Spleen (tissue), 13 donors: Measurements from ENCODE around the gene LINGO4. TPM values are rescaled to one million over a fixed set of nuclear protein-coding genes. Genes with fewer than 3 reads are reported as not detected.

Source experiments
- DNase-seq: peaks from one replicate; pipeline ENCODE4 v3.0.0-alpha.2; 2020
- H3K27ac ChIP-seq, 8 donors: fragments of 200-600 bp; sonication (generic) in 7 of 8; 1 replicate in 4 of 8; 2 replicates in 4 of 8; pipeline versions ENCODE4 v1.5.0 to v1.8.0; 2016 to 2021; ENCODE audit warnings: inconsistent platforms in 4 of 8, mild to moderate bottlenecking in 4 of 8, moderate library complexity in 1 of 8
- H3K27me3 ChIP-seq, 7 donors: fragments of 200-600 bp; sonication (generic) in 6 of 7; replicated peaks in 1 of 7; 1 replicate in 4 of 7; 2 replicates in 3 of 7; pipeline versions ENCODE4 v1.5.0 to v1.8.0; 2016 to 2021; ENCODE audit warnings: inconsistent platforms in 3 of 7, mild to moderate bottlenecking in 1 of 7
- H3K36me3 ChIP-seq, 6 donors: fragments of 200-600 bp; sonication (generic) in 5 of 6; 1 replicate in 4 of 6; 2 replicates in 2 of 6; pipeline versions ENCODE4 v1.5.0 to v1.8.0; 2016 to 2021; ENCODE audit warnings: inconsistent platforms in 2 of 6
- H3K4me1 ChIP-seq, 6 donors: fragments of 200-600 bp; sonication (generic) in 5 of 6; 1 replicate in 3 of 6; 2 replicates in 3 of 6; pipeline versions ENCODE4 v1.5.0 to v1.8.0; 2016 to 2021; ENCODE audit warnings: inconsistent platforms in 3 of 6
- H3K4me3 ChIP-seq, 8 donors: fragments of 200-600 bp; sonication (generic) in 7 of 8; 1 replicate in 4 of 8; 2 replicates in 4 of 8; pipeline versions ENCODE4 v1.5.0 to v1.8.0; 2016 to 2021; ENCODE audit warnings: inconsistent platforms in 4 of 8, mild to moderate bottlenecking in 4 of 8, moderate library complexity in 2 of 8
- H3K9me3 ChIP-seq, 8 donors: fragments of 200-600 bp; sonication (generic) in 7 of 8; 1 replicate in 4 of 8; 2 replicates in 4 of 8; pipeline versions ENCODE4 v1.5.0 to v1.8.0; 2016 to 2021; ENCODE audit warnings: inconsistent platforms in 4 of 8
- POLR2A ChIP-seq, 3 donors: fragments of 450-650 bp; IDR thresholded peaks; one replicate each; pipeline ENCODE4 v1.5.1; 2017; ENCODE audit warnings: antibody characterized with exemption in 3 of 3, mild to moderate bottlenecking in 1 of 3
- POLR2AphosphoS5 ChIP-seq, 3 donors: sonication (generic); formaldehyde crosslinking; IDR thresholded peaks; one replicate each; pipeline ENCODE4 v1.5.1; 2017; ENCODE audit warnings: antibody characterized with exemption in 3 of 3
- WGBS, 5 donors: extraction: QIAGEN DNeasy Blood & Tissue Kit in 3 of 5; methylation state at CpG; one replicate each; pipeline versions ENCODE4 v1.1.5 to v1.1.7; 2013 to 2018; 5-methylcytosine and 5-hydroxymethylcytosine counted together
- intact Hi-C: fragments of 100-400 bp; cut with DNase I; formaldehyde crosslinking; loops from one replicate; pipeline ENCODE4 v1.15.0; 2023; ENCODE audit warnings: low total_unique reads
- long read RNA-seq, 2 donors: transcript quantifications; one replicate each; lab custom pipeline, GENCODE V29; 2026
- polyA plus RNA-seq, 3 donors: library from polyadenylated mRNA; stranded (reverse); fragments of 200-250 nt; gene quantifications; one replicate each; pipeline ENCODE4 v1.2.1, GENCODE V29; 2013
- total RNA-seq, 7 donors: library from RNA; depleted of rRNA in 3 of 7; stranded (reverse); fragments of >200 nt in 3 of 7; fragmentation: NEBNext Ultra II Directional in 4 of 7; extraction: Animal tissue kit (Norgen Biotek cat#: 25700) in 4 of 7; gene quantifications; one replicate each; pipeline versions ENCODE4 v1.1.0 to v1.2.1, GENCODE V29; 2016 to 2021
- TF ChIP-seq, protein P1 (sequence below), 11 experiments: fragments of 200-600 bp in 7 of 11; fragments of 450-650 bp in 4 of 11; sonication (generic) in 4 of 11; IDR thresholded peaks in 8 of 11; conservative IDR thresholded peaks in 3 of 11; 1 replicate in 7 of 11; 2 replicates in 4 of 11; pipeline versions ENCODE4 v1.4.0 to v1.8.0; 2016 to 2021; ENCODE audit warnings: antibody characterized with exemption in 11 of 11, inconsistent platforms in 4 of 11, mild to moderate bottlenecking in 1 of 11
- donor health status: healthy with polysubstance abuse.
- donor health status: DM: no; HTN: no; CAD: no; lungs with moderate emphysema.
- donor health status: DM: no; HTN: no; CAD: no.
- donor health status: Bipolar disorder and iron deficiency.
- donor health status: healthy.
- donor health status: DM: no; HTN: no; CAD: no.
- donor health status: DM: yes; HTN: yes; CAD: no.

LINGO4 gene, protein sequence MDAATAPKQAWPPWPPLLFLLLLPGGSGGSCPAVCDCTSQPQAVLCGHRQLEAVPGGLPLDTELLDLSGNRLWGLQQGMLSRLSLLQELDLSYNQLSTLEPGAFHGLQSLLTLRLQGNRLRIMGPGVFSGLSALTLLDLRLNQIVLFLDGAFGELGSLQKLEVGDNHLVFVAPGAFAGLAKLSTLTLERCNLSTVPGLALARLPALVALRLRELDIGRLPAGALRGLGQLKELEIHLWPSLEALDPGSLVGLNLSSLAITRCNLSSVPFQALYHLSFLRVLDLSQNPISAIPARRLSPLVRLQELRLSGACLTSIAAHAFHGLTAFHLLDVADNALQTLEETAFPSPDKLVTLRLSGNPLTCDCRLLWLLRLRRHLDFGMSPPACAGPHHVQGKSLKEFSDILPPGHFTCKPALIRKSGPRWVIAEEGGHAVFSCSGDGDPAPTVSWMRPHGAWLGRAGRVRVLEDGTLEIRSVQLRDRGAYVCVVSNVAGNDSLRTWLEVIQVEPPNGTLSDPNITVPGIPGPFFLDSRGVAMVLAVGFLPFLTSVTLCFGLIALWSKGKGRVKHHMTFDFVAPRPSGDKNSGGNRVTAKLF
- total RNA-seq (under 1 TPM in 4 of 7 donors, not detected in 3; 0.13 to 0.36 (median 0.28) TPM), polyA plus RNA-seq (under 1 TPM in 2 of 3 donors, not detected in 1; 0.04 to 0.06 TPM)
- long read RNA-seq, donor 1 = 0 reads
- long read RNA-seq, donor 2 = 0 reads

DNA sequence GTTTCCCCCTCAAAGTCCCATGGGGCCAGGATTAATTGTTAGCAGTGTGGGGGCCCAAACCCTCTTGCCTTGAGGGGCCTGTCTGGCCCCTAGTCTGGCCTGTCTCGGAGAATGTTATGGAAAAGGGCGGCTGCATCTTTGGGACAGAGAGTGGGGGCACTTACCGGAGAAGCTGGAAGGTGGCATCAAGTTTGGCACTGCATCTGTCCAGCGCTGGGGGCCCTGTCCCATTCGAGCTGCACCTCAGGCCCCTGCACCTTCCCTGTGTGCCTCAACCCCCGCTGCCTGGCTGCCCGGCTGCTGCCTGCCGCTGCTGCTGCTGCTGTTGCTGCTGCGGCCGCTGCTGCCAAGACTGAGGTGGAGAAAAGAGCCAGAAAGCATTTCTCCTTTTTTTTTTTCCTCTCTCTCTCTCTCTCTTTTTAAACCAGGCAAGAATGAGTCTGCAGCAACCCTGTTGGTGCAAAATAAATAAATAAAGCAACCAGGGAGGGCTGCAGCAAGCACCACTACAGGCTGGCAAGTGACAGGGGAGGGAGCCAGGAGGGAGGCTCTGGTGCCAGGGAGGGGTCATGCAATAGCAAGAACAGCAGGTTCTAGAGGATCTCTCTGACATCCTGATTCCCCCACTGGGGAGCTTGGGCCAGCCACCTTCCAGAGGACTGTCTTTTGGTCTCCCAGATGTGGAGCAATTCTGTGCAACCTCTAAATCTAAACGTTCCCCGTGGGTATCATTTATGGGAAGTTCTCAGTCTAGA is at the start of gene LINGO4:
LINGO4 (minus strand) TSS at position 354 of the 755 bp plus-strand sequence. CDS start 2,715 bp downstream, outside the sequence.
- intact Hi-C loops = no loop called here
- Histone ChIP-seq H3K4me3 (no peak within 1 kb of the TSS), H3K27ac (no peak within 1 kb of the TSS), H3K4me1 (peaks cover 0 to 6% (median 0%) of the 10 kb centered on the region in 6 donors), H3K36me3 (no peaks in the 10 kb centered on the region), H3K9me3 (no peaks in the 10 kb centered on the region), H3K27me3 (peaks cover 0 to 22% (median 0%) of the 10 kb centered on the region in 7 donors)
- WGBS, 5 donors = 71 to 86% (median 76%) methylated on average over 10 to 12 of the region's 12 CpGs
- TF ChIP-seq, protein P1, sequence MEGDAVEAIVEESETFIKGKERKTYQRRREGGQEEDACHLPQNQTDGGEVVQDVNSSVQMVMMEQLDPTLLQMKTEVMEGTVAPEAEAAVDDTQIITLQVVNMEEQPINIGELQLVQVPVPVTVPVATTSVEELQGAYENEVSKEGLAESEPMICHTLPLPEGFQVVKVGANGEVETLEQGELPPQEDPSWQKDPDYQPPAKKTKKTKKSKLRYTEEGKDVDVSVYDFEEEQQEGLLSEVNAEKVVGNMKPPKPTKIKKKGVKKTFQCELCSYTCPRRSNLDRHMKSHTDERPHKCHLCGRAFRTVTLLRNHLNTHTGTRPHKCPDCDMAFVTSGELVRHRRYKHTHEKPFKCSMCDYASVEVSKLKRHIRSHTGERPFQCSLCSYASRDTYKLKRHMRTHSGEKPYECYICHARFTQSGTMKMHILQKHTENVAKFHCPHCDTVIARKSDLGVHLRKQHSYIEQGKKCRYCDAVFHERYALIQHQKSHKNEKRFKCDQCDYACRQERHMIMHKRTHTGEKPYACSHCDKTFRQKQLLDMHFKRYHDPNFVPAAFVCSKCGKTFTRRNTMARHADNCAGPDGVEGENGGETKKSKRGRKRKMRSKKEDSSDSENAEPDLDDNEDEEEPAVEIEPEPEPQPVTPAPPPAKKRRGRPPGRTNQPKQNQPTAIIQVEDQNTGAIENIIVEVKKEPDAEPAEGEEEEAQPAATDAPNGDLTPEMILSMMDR (IDR thresholded peaks at IDR 0.05 in 8 of 11, conservative IDR thresholded peaks at IDR 0.05 in 3 of 11) = no peak
- TF ChIP-seq POLR2A (IDR thresholded peaks at IDR 0.05) (no peak), POLR2AphosphoS5 (IDR thresholded peaks at IDR 0.05) (no peak)
- no peak for DNase-seq

- Histone ChIP-seq H3K27me3 (no peaks in the 10 kb centered on the region), H3K9me3 (no peaks in the 10 kb centered on the region), H3K4me3 (no peak overlapping the region), H3K36me3 (no peaks in the 10 kb centered on the region), H3K4me1 (no peaks in the 10 kb centered on the region), H3K27ac (no peak overlapping the region)
- no peak for TF ChIP-seq POLR2A (IDR thresholded peaks at IDR 0.05)
- no peak for TF ChIP-seq POLR2AphosphoS5 (IDR thresholded peaks at IDR 0.05)
- TF ChIP-seq, protein P1 (IDR thresholded peaks at IDR 0.05 in 8 of 11, conservative IDR thresholded peaks at IDR 0.05 in 3 of 11) = no peak
- intact Hi-C loops = no loop called here
- WGBS, 5 donors = 82 to 94% (median 84%) methylated on average over 7 of the region's 7 CpGs
- no peak for DNase-seq
Measured at GRCh38 chr1:151854658-151855057, 49.4 kb upstream of the LINGO4 start.

- Histone ChIP-seq H3K4me3 (no peak within 1 kb of the TSS), H3K27ac (no peak within 1 kb of the TSS), H3K36me3 (no peaks in the 10 kb centered on the region), H3K9me3 (no peaks in the 10 kb centered on the region), H3K4me1 (peaks cover 0 to 8% (median 2%) of the 10 kb centered on the region in 6 donors), H3K27me3 (no peaks in the 10 kb centered on the region)
- TF ChIP-seq, protein P1 (IDR thresholded peaks at IDR 0.05 in 8 of 11, conservative IDR thresholded peaks at IDR 0.05 in 3 of 11) = no peak
- TF ChIP-seq POLR2A (IDR thresholded peaks at IDR 0.05) (no peak), POLR2AphosphoS5 (IDR thresholded peaks at IDR 0.05) (no peak)
- no peak for DNase-seq
- 68 to 86% (median 79%) methylated on average over 3 to 5 of the region's 5 CpGs for WGBS, 5 donors
- intact Hi-C loops = no loop called here
Measured at GRCh38 chr1:151853411-151853943, 48.3 kb upstream of the LINGO4 start, which contains the start of gene THEM5. Gene THEM5, minus strand, starts transcription at chr1:151853712. Its CDS starts 147 bp downstream, at chr1:151853565.
